PC-3 (cell line): Measurements from ENCODE around the gene PPM1F. TPM values are rescaled to one million over a fixed set of nuclear protein-coding genes. Genes with fewer than 3 reads are reported as not detected.

Source experiments
- ATAC-seq: fragments of 200-7000 bp; cut with Tn5 transposase; 2 replicates; pipeline ENCODE4 v1.9.1; 2020; ENCODE audit warnings: mild to moderate bottlenecking, moderate library complexity
- BruUV-seq: library from RNA; stranded (reverse); fragments of 400-500 nt; replicated peaks from 2 replicates; lab custom pipeline; 2021; lab: Mats Ljungman, UMichigan
- CTCF ChIA-PET: fragments of 300-600 bp; sonication (Branson Sonifier 250); formaldehyde crosslinking; loops from one replicate; lab custom pipeline; 2022; ENCODE audit warnings: antibody characterized with exemption; lab: Charles Lee
- POLR2A ChIA-PET: fragments of 300-600 bp; sonication (Branson Sonifier 250); formaldehyde crosslinking; loops from one replicate; lab custom pipeline; 2022; ENCODE audit warnings: antibody characterized with exemption; ENCODE audit not compliant: unreplicated experiment; lab: Charles Lee
- DNase-seq: peaks from one replicate; pipeline ENCODE4 v3.0.0-alpha.2; 2015
- H2AFZ ChIP-seq: fragments of 300-600 bp; sonication (generic); 2 replicates; pipeline ENCODE4 v1.6.0; 2016; ENCODE audit warnings: antibody characterized with exemption, low read length
- H3F3A ChIP-seq: fragments of 300-600 bp; sonication (generic); one replicate; pipeline ENCODE4 v1.6.0; 2017; ENCODE audit warnings: antibody characterized with exemption, low read length, control low read depth, mild to moderate bottlenecking; ENCODE audit not compliant: unreplicated experiment
- H3K27ac ChIP-seq: fragments of 300-600 bp; sonication (generic); 2 replicates; pipeline ENCODE4 v1.5.1; 2016; ENCODE audit warnings: mild to moderate bottlenecking, low read length
- H3K27me3 ChIP-seq: fragments of 300-600 bp; sonication (generic); 2 replicates; pipeline ENCODE4 v1.6.1; 2016; ENCODE audit warnings: low read length, mixed read lengths
- H3K36me3 ChIP-seq: fragments of 300-600 bp; sonication (generic); 2 replicates; pipeline ENCODE4 v1.6.1; 2016; ENCODE audit warnings: low read depth, mixed run types, low read length, mixed read lengths
- H3K4me1 ChIP-seq: fragments of 300-600 bp; sonication (generic); 2 replicates; pipeline ENCODE4 v1.5.1; 2016; ENCODE audit warnings: low read length; ENCODE audit not compliant: insufficient read depth
- H3K4me2 ChIP-seq: fragments of 300-600 bp; sonication (generic); 2 replicates; pipeline ENCODE4 v1.6.0; 2016; ENCODE audit warnings: low read length
- H3K4me3 ChIP-seq: fragments of 300-600 bp; sonication (generic); 2 replicates; pipeline ENCODE4 v1.5.1; 2016; ENCODE audit warnings: mild to moderate bottlenecking, low read length, mixed read lengths
- H3K79me2 ChIP-seq: fragments of 300-600 bp; sonication (generic); 2 replicates; pipeline ENCODE4 v1.6.1; 2017; ENCODE audit warnings: low read length, mixed read lengths
- H3K9ac ChIP-seq: fragments of 300-600 bp; sonication (generic); 2 replicates; pipeline ENCODE4 v1.6.0; 2016; ENCODE audit warnings: mild to moderate bottlenecking, low read length
- H3K9me2 ChIP-seq: fragments of 300-600 bp; sonication (generic); replicated peaks from 2 replicates; pipeline ENCODE4 v1.6.1; 2016; ENCODE audit warnings: mixed run types, low read length, mixed read lengths
- H3K9me3 ChIP-seq: fragments of 300-600 bp; sonication (generic); 2 replicates; pipeline ENCODE4 v1.6.1; 2016; ENCODE audit warnings: low read length, mixed read lengths
- H4K20me1 ChIP-seq: fragments of 300-600 bp; sonication (generic); 2 replicates; pipeline ENCODE4 v1.6.1; 2016; ENCODE audit warnings: low read length, mixed read lengths
- EZH2 ChIP-seq: fragments of 300-600 bp; sonication (generic); IDR thresholded peaks from one replicate; pipeline ENCODE4 v1.6.1; 2017; ENCODE audit warnings: antibody characterized with exemption, mild to moderate bottlenecking, low read length; ENCODE audit not compliant: unreplicated experiment
- EZH2phosphoT487 ChIP-seq: fragments of 300-600 bp; sonication (generic); IDR thresholded peaks from 2 replicates; pipeline ENCODE4 v1.6.1; 2018; ENCODE audit warnings: mild to moderate bottlenecking, antibody characterized with exemption, low read length, borderline replicate concordance
- intact Hi-C: fragments of 100-400 bp; cut with micrococcal nuclease; formaldehyde crosslinking; loops from 2 replicates; pipeline ENCODE4 v1.9.0; 2023
- total RNA-seq: library from RNA; depleted of rRNA; stranded (reverse); fragments of >200 nt; gene quantifications from 2 replicates; pipeline ENCODE4 v1.2.3, GENCODE V29; 2014
- TF ChIP-seq, protein P1 (sequence below): fragments of 300-600 bp; sonication (generic); conservative IDR thresholded peaks from 2 replicates; pipeline ENCODE4 v1.5.1; 2017; ENCODE audit warnings: antibody characterized with exemption, low read depth, mild to moderate bottlenecking, low read length

The PPM1F gene
- total RNA-seq, 1 experiment from 2014 or later: 40.4 TPM

DNA sequence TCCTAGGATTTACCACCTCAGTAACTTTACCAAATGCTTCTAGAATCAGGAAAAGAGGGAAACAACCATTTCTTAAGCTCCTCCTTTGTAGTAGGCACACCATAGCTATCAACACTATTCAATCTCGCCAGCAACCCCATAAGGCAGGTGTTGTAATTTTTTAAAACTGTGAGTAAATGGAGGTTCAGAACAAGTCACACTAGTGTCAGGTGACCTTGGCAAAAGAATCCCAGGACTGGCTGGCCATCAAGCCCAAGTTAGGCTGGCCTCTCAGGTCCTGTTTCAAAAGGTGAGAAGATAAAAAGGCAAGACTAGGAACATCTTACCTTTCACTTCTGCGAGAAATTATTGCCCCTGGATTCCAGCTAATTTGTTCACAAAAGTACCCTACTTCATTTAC lies 29.2 kb upstream of the PPM1F start:
- Histone ChIP-seq H4K20me1 (no peaks in the 10 kb centered on the region), H3K4me2 (peak overlapping the region; percentile 98), H3K4me3 (peak overlapping the region; percentile 98), H3K4me1 (no peaks in the 10 kb centered on the region), H3K27me3 (no peaks in the 10 kb centered on the region), H3K9ac (peak overlapping the region; percentile 94), H3K9me2 (no peaks in the 10 kb centered on the region), H3K36me3 (no peaks in the 10 kb centered on the region), H3K9me3 (no peaks in the 10 kb centered on the region), H2AFZ (no peak overlapping the region), H3K27ac (no peak overlapping the region), H3F3A (no peaks in the 10 kb centered on the region), H3K79me2 (peaks cover 29% of the 10 kb centered on the region)
- BruUV-seq: no TSS peak
- ATAC-seq (no peak), DNase-seq (no peak)
- intact Hi-C loops: no loop called here
- TF ChIP-seq EZH2: no peak
- ChIA-PET CTCF (interaction anchor here (0.6 to 2.3 kb wide), 5 partner anchors 10 to 1064 kb away, joined by 3 to 9 read pairs (median 5); no protein-coding TSS in a partner anchor), POLR2A (interaction anchor here (0.6 kb wide), 1 partner anchor 68 kb away, joined by 6 read pairs; no protein-coding TSS in a partner anchor)

DNA sequence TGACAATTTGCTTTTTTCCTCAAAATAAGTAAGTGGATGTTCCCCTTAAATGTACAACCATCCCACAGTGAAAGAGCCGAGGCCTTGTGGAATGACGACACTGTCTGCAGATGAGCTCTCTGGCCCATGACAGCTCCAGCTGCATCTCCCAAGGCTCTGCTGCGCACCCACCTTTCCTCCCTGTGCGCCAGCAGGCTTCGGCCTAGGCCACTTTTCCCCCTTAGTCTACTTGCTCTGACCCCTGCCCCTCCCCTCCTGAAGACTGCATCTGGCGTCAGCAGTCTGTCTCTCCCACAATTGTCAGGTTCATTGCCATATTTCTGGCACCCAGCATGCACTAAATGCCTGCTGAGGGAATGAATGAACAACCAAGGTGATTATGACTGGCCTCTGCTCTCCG lies 27.9 kb upstream of the PPM1F start:
- H4K20me1 ChIP-seq: no peaks in the 10 kb centered on the region
- ATAC-seq: no peak
- H3K36me3 ChIP-seq: no peaks in the 10 kb centered on the region
- POLR2A ChIA-PET: no interaction called here
- intact Hi-C loops: no loop called here
- TF ChIP-seq EZH2 (no peak), EZH2phosphoT487 (no peak)
- TF ChIP-seq, protein P1, sequence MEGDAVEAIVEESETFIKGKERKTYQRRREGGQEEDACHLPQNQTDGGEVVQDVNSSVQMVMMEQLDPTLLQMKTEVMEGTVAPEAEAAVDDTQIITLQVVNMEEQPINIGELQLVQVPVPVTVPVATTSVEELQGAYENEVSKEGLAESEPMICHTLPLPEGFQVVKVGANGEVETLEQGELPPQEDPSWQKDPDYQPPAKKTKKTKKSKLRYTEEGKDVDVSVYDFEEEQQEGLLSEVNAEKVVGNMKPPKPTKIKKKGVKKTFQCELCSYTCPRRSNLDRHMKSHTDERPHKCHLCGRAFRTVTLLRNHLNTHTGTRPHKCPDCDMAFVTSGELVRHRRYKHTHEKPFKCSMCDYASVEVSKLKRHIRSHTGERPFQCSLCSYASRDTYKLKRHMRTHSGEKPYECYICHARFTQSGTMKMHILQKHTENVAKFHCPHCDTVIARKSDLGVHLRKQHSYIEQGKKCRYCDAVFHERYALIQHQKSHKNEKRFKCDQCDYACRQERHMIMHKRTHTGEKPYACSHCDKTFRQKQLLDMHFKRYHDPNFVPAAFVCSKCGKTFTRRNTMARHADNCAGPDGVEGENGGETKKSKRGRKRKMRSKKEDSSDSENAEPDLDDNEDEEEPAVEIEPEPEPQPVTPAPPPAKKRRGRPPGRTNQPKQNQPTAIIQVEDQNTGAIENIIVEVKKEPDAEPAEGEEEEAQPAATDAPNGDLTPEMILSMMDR: no peak
- CTCF ChIA-PET: interaction anchor here (2.3 kb wide), 1 partner anchor 8 kb away, joined by 6 read pairs; no protein-coding TSS in a partner anchor
- H3K9me2 ChIP-seq: no peaks in the 10 kb centered on the region
- no peak overlapping the region for H3K9ac ChIP-seq
- H2AFZ ChIP-seq: no peak overlapping the region
- no peaks in the 10 kb centered on the region for H3F3A ChIP-seq
- H3K9me3 ChIP-seq: no peaks in the 10 kb centered on the region
- H3K27me3 ChIP-seq: no peaks in the 10 kb centered on the region
- H3K4me2 ChIP-seq: no peak overlapping the region
- BruUV-seq: no TSS peak
- H3K79me2 ChIP-seq: peaks cover 29% of the 10 kb centered on the region
- no peak overlapping the region for H3K27ac ChIP-seq
- no peak overlapping the region for H3K4me3 ChIP-seq
- no peak for DNase-seq
- no peaks in the 10 kb centered on the region for H3K4me1 ChIP-seq

DNA sequence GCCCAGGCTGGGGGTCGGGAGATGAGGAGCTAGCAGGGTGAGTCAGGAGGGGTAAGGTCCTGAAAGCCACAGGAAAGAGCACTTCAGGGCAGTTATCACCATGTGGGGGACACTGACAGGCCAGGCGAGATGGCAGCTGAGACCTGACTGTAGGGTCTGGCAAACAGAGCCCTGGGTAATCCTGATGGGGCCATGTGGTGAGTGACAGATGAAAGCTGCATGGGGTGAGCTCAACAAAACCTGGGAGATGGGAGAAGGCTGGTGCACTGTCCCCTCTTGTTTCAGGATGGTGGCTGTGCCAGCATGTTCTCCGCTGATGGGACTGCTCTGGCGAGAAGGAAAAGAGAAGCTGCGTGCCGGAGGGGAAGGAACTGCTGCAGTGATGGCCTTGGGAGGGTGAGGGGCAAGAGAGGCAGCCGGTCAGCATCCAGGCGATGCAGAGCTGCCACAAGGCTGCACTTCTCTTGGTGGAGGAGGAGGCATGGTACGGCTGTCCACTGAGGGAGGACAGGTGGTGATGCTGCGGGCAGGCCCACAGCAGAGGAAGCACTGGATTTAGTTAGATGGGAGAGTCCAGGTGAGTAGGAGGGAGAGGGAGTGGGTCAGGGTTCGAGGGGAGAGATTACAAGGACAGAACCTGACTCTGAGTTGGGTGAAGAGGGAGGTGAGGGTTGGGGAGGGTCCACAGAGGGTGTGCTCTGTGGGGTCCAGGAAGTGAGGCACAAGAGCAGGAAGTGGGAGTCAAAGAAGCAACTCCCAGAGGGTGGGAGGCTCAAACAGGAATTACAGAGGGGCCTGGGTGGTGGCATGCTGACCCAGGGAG lies 26.1 kb upstream of the PPM1F start:
- H3K9me3 ChIP-seq: no peaks in the 10 kb centered on the region
- DNase-seq (no peak), ATAC-seq (no peak)
- ChIA-PET POLR2A (no interaction called here), CTCF (no interaction called here)
- H3K27me3 ChIP-seq: no peaks in the 10 kb centered on the region
- H3K79me2 ChIP-seq: peaks cover 29% of the 10 kb centered on the region
- H3K4me2 ChIP-seq: no peak overlapping the region
- H3K4me3 ChIP-seq: no peak overlapping the region
- H3K36me3 ChIP-seq: peaks cover 5% of the 10 kb centered on the region; the same call in 1 of the 2 replicates
- H3K4me1 ChIP-seq: no peaks in the 10 kb centered on the region
- TF ChIP-seq, protein P1: no peak
- TF ChIP-seq EZH2phosphoT487 (no peak), EZH2 (no peak)
- intact Hi-C loops: no loop called here
- H3K9ac ChIP-seq: no peak overlapping the region
- H3K27ac ChIP-seq: no peak overlapping the region
- H3F3A ChIP-seq: no peaks in the 10 kb centered on the region
- no peak overlapping the region for H2AFZ ChIP-seq
- no TSS peak for BruUV-seq
- no peaks in the 10 kb centered on the region for H3K9me2 ChIP-seq
- no peaks in the 10 kb centered on the region for H4K20me1 ChIP-seq
